Right lobe of liver (tissue), 6 donors: ENCODE data around the gene STAT4. TPM values are rescaled to one million over a fixed set of nuclear protein-coding genes. Genes with fewer than 3 reads are reported as not detected.

Experiments used
- ATAC-seq, 4 donors: fragments of 200-7000 bp; cut with Tn5 transposase; one replicate each; pipeline ENCODE4 v1.9.1; 2020; ENCODE audit warnings: mild to moderate bottlenecking in 4 of 4, moderate library complexity in 4 of 4
- DNase-seq, 3 donors: peaks; one replicate each; pipeline ENCODE4 v3.0.0-alpha.2; 2020
- H3K27ac ChIP-seq, 3 donors: fragments of 200-600 bp; one replicate each; pipeline ENCODE4 v1.8.0; 2022
- H3K27me3 ChIP-seq, 2 donors: fragments of 200-600 bp; one replicate each; pipeline ENCODE4 v1.8.0; 2022
- H3K36me3 ChIP-seq, 4 donors: fragments of 200-600 bp; sonication (generic) in 1 of 4; one replicate each; pipeline versions ENCODE4 v1.5.1 to v1.8.0; 2017 to 2022; ENCODE audit warnings: control low read depth in 1 of 4
- H3K4me1 ChIP-seq, 4 donors: fragments of 200-600 bp; sonication (generic) in 1 of 4; one replicate each; pipeline versions ENCODE4 v1.5.1 to v1.8.0; 2017 to 2022; ENCODE audit warnings: control low read depth in 1 of 4
- H3K4me3 ChIP-seq, 3 donors: fragments of 200-600 bp; one replicate each; pipeline ENCODE4 v1.8.0; 2022
- H3K9me3 ChIP-seq, 4 donors: fragments of 200-600 bp; sonication (generic) in 1 of 4; one replicate each; pipeline versions ENCODE4 v1.5.1 to v1.8.0; 2017 to 2022; ENCODE audit warnings: control low read depth in 1 of 4
- POLR2A ChIP-seq: fragments of 450-650 bp; IDR thresholded peaks from one replicate; pipeline ENCODE4 v1.6.1; 2017; ENCODE audit warnings: antibody characterized with exemption, mild to moderate bottlenecking
- WGBS: methylation state at CpG from one replicate; pipeline ENCODE4 v1.1.6; 2018; ENCODE audit warnings: low coverage, low lambda C conversion rate; ENCODE audit not compliant: insufficient coverage; ENCODE audit errors: missing lambda C conversion rate; 5-methylcytosine and 5-hydroxymethylcytosine counted together
- intact Hi-C, 2 donors: fragments of 100-400 bp; cut with DNase I; formaldehyde crosslinking; loops; one replicate each; pipeline versions ENCODE4 v1.11.2 to v1.14.1; 2022
- total RNA-seq, 6 experiments: library from RNA; depleted of rRNA in 2 of 6; stranded (reverse); fragments of >200 nt in 2 of 6; fragmentation: NEBNext Ultra II Directional in 3 of 6; extraction: Animal tissue kit (Norgen Biotek cat#: 25700) in 3 of 6; gene quantifications; one replicate each; pipeline versions ENCODE4 v1.1.0 to v1.2.4, GENCODE V29; 2016 to 2023
- TF ChIP-seq, protein P1 (sequence below), 4 donors: fragments of 200-600 bp in 3 of 4; fragments of 450-650 bp in 1 of 4; IDR thresholded peaks; one replicate each; pipeline versions ENCODE4 v1.5.1 to v1.8.0; 2016 to 2022; ENCODE audit warnings: antibody characterized with exemption in 4 of 4, mild to moderate bottlenecking in 2 of 4
- donor health status: DM: no; HTN: yes; CAD: no.
- donor health status: DM: no; HTN: no; CAD: no.
- donor health status: DM: no; HTN: no; CAD: no.
- donor health status: DM: no; HTN: yes; CAD: no.
- donor health status: DM: no; HTN: yes; CAD: no.

The STAT4 gene
- total RNA-seq, 6 experiments from 2014 or later = 0.90 to 6.1 (median 3.2) TPM

DNA sequence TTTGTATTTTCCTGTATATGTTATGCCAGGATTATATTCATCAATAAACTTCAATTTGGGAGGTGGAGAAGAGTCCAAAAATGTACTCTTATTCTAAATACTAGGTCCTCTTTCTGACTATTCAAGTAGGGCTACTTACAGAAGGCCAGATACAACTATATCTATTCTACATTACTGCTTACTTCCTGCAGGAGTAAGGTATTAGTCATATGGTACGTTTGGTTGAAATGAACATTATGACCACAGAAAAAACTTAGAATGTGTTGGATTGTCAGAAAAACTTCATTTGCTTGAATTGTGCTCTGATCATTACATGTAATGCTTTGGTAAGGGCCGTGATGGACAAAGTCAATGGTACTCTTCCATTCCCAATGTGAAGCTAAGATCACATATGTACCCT is 35.0 kb downstream of the STAT4 start:
- WGBS = 67% methylated on average over 2 of the region's 2 CpGs

DNA sequence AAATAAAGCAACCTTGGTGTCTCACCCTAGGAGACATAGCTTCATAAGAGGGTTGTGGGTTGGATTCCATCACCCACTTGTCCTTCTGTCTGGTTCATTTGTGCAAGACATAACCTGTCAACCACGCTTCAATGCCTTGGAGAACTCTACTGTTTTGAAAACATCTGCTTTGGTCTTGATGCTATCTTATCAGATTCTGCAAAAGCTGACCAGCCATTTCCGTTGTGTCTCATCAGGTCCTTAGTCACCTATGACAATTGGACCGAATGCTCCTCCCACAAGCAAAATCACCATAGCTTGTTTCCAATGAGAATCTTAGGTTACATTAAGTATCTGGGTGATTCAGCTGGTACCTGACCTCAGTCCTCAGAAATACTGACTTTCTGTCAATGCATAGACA is 35.4 kb downstream of the STAT4 start:
- Histone ChIP-seq H3K36me3 (no peaks in the 10 kb centered on the region), H3K27ac (no peak overlapping the region), H3K9me3 (no peaks in the 10 kb centered on the region), H3K4me3 (no peak overlapping the region), H3K27me3 (no peaks in the 10 kb centered on the region), H3K4me1 (no peaks in the 10 kb centered on the region)
- DNase-seq = no peak
- intact Hi-C loops = no loop called here
- ATAC-seq = peak in 1 of 4 donors; percentile 25
- TF ChIP-seq, protein P1, sequence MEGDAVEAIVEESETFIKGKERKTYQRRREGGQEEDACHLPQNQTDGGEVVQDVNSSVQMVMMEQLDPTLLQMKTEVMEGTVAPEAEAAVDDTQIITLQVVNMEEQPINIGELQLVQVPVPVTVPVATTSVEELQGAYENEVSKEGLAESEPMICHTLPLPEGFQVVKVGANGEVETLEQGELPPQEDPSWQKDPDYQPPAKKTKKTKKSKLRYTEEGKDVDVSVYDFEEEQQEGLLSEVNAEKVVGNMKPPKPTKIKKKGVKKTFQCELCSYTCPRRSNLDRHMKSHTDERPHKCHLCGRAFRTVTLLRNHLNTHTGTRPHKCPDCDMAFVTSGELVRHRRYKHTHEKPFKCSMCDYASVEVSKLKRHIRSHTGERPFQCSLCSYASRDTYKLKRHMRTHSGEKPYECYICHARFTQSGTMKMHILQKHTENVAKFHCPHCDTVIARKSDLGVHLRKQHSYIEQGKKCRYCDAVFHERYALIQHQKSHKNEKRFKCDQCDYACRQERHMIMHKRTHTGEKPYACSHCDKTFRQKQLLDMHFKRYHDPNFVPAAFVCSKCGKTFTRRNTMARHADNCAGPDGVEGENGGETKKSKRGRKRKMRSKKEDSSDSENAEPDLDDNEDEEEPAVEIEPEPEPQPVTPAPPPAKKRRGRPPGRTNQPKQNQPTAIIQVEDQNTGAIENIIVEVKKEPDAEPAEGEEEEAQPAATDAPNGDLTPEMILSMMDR (IDR thresholded peaks at IDR 0.05) = no peak
- TF ChIP-seq POLR2A = no peak
- WGBS = 70% methylated on average over 2 of the region's 3 CpGs

More for the DNA sequence above, 35.0 kb downstream of the STAT4 start:
- ATAC-seq = no peak
- Histone ChIP-seq H3K27ac (no peak overlapping the region), H3K4me1 (no peaks in the 10 kb centered on the region), H3K9me3 (no peaks in the 10 kb centered on the region), H3K27me3 (no peaks in the 10 kb centered on the region), H3K36me3 (no peaks in the 10 kb centered on the region), H3K4me3 (no peak overlapping the region)
- intact Hi-C loops = no loop called here
- no peak for DNase-seq
- TF ChIP-seq, protein P1 (IDR thresholded peaks at IDR 0.05) = no peak
- no peak for TF ChIP-seq POLR2A

DNA sequence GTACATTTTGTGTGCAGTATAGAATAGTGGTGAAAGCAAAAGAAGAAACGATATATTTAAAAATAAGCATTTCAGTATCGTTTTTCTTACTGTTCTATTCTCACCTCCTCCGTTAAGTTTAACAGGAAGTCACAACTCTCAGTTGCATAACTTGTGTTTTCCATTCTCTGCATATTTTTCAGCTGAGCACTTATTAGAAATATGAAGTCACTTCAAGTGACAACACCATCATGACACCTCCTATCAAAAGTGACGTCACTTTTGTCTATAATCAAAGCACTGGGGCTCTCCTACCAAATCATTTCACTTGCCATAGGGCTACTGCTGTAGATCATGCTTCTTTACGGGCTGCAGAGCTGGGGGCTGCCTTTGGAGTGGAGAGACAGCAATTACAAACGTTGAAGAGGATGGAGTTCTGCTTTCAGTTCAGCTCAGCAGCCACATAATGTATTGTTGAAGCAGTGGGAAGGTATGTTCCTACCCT is 36.3 kb downstream of the STAT4 start:
- peak in 3 of 4 donors; percentile 34 to 69 (median 50) for ATAC-seq
- Histone ChIP-seq H3K27ac (no peak overlapping the region), H3K4me1 (no peaks in the 10 kb centered on the region), H3K9me3 (no peaks in the 10 kb centered on the region), H3K36me3 (no peaks in the 10 kb centered on the region), H3K4me3 (no peak overlapping the region), H3K27me3 (no peaks in the 10 kb centered on the region)
- WGBS = 29% methylated on average over 6 of the region's 6 CpGs
- intact Hi-C loops = no loop called here
- TF ChIP-seq POLR2A = no peak
- no peak for DNase-seq

DNA sequence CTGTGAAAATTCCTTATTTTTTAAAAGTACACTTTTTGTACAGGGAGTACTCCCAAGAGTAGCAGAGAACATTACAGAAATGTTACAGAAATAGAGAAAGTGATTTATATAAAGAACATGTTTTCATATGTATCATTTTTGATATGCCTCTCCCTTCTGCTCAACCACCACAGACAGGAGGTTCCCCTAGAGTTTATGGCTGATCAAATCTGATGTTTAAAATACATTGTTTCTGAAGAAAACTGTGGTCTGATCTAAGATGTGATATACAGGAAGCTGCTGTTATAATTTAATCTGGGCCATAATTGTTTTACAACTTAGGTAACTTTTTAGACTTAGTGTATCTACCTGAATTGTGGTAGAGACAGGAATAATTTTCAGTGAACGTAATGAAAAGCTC is 37.0 kb downstream of the STAT4 start:
- intact Hi-C loops = no loop called here
- H3K9me3 ChIP-seq = no peaks in the 10 kb centered on the region
- ATAC-seq (no peak), DNase-seq (no peak)
- no peak for TF ChIP-seq POLR2A
- TF ChIP-seq, protein P1 (IDR thresholded peaks at IDR 0.05) = no peak
- WGBS = 85% methylated on average over 1 of the region's 1 CpG
- H3K4me3 ChIP-seq = no peak overlapping the region
- no peaks in the 10 kb centered on the region for H3K4me1 ChIP-seq
- no peaks in the 10 kb centered on the region for H3K36me3 ChIP-seq
- H3K27me3 ChIP-seq = no peaks in the 10 kb centered on the region
- no peak overlapping the region for H3K27ac ChIP-seq

DNA sequence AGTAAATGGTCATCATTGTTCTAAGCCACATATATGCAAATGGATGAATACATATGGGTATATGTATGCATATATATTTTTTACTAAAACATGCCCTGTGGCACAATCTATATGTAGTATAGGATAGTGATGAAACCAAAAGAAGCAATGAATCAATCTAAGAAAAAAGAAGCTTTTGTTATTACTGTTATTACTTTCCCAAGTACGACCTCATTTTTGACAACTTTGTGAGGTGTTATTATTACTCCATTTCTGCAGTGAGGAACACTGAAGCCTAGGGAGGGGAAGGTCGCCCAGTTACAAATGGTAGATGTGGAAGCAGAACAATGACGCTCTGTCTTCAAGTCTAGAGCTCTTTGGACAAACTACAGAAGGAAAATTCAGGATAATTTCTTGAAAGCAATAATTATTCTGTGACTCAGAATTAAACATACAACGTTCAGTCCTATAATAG is 38.3 kb downstream of the STAT4 start:
- Histone ChIP-seq H3K4me1 (no peaks in the 10 kb centered on the region), H3K36me3 (no peaks in the 10 kb centered on the region), H3K27me3 (no peaks in the 10 kb centered on the region), H3K27ac (no peak overlapping the region), H3K4me3 (no peak overlapping the region), H3K9me3 (no peaks in the 10 kb centered on the region)
- intact Hi-C loops = no loop called here
- no peak for TF ChIP-seq POLR2A
- TF ChIP-seq, protein P1 (IDR thresholded peaks at IDR 0.05) = no peak
- DNase-seq (no peak), ATAC-seq (no peak)
- WGBS = 87% methylated on average over 4 of the region's 4 CpGs
